ENCODE measurements around the gene IL21R. TPM values are rescaled to one million over a fixed set of nuclear protein-coding genes. Genes with fewer than 3 reads are reported as not detected.
"Not testable (repeated sequence)": the region's sequence is repeated elsewhere in the genome, so short reads cannot be mapped to it uniquely, and the experiment has no call there.

Gene IL21R
- polyA plus RNA-seq, 4 donors = 0.04 to 0.46 (median 0.29) TPM; not detected in 1

GRCh38 chr16:27374804-27375425 is 27.1 kb upstream of the IL21R start:
- DNase-seq (ENCODE audit: low read depth in 4 of 4, low spot score in 2 of 4) = peak in 2 of 4 donors; percentile 41 to 49

GRCh38 chr16:27377666-27378485 is 24.1 kb upstream of the IL21R start:
- no peak for DNase-seq (ENCODE audit: low read depth in 4 of 4, low spot score in 2 of 4)

- no peak for DNase-seq (ENCODE audit: low read depth in 4 of 4, low spot score in 2 of 4)
Observed at GRCh38 chr16:27378871-27379481, 23.0 kb upstream of the IL21R start.

GRCh38 chr16:27379919-27380318 is 22.1 kb upstream of the IL21R start:
- no peak for DNase-seq (ENCODE audit: low read depth in 4 of 4, low spot score in 2 of 4)

GRCh38 chr16:27381236-27381635 is 20.7 kb upstream of the IL21R start:
- DNase-seq (ENCODE audit: low read depth in 4 of 4, low spot score in 2 of 4) = no peak

- no peak for DNase-seq (ENCODE audit: low read depth in 4 of 4, low spot score in 2 of 4)
Observed at GRCh38 chr16:27381974-27382855, 19.8 kb upstream of the IL21R start.

- no peak for DNase-seq (ENCODE audit: low read depth in 4 of 4, low spot score in 2 of 4)
Observed at GRCh38 chr16:27383556-27384243, 18.3 kb upstream of the IL21R start.

- DNase-seq (ENCODE audit: low read depth in 4 of 4, low spot score in 2 of 4) = no peak
Observed at GRCh38 chr16:27384425-27384824, 17.5 kb upstream of the IL21R start.

GRCh38 chr16:27385398-27385797 is 16.6 kb upstream of the IL21R start:
- no peak for DNase-seq (ENCODE audit: low read depth in 4 of 4, low spot score in 2 of 4)

GRCh38 chr16:27386674-27387073 is 15.3 kb upstream of the IL21R start:
- DNase-seq (ENCODE audit: low read depth in 4 of 4, low spot score in 2 of 4) = no peak

- DNase-seq (ENCODE audit: low read depth in 4 of 4, low spot score in 2 of 4) = no peak
Observed at GRCh38 chr16:27387724-27388123, 14.2 kb upstream of the IL21R start.

- DNase-seq (ENCODE audit: low read depth in 4 of 4, low spot score in 2 of 4) = no peak
Observed at GRCh38 chr16:27389272-27389961, 12.6 kb upstream of the IL21R start.

- no peak for DNase-seq (ENCODE audit: low read depth in 4 of 4, low spot score in 2 of 4)
Observed at GRCh38 chr16:27390151-27390550, 11.8 kb upstream of the IL21R start.

GRCh38 chr16:27392671-27393070 is 9.3 kb upstream of the IL21R start:
- DNase-seq (ENCODE audit: low read depth in 4 of 4, low spot score in 2 of 4) = no peak

- DNase-seq (ENCODE audit: low read depth in 4 of 4, low spot score in 2 of 4) = no peak
Observed at GRCh38 chr16:27394516-27394915, 7.5 kb upstream of the IL21R start.

- DNase-seq (ENCODE audit: low read depth in 4 of 4, low spot score in 2 of 4) = not testable (repeated sequence)
Observed at GRCh38 chr16:27398341-27398893, 3.6 kb upstream of the IL21R start.

- no peak for DNase-seq (ENCODE audit: low read depth in 4 of 4, low spot score in 2 of 4)
Observed at GRCh38 chr16:27398894-27399853, 2.8 kb upstream of the IL21R start.

GRCh38 chr16:27399969-27400368 is 2.0 kb upstream of the IL21R start:
- no peak for DNase-seq (ENCODE audit: low read depth in 4 of 4, low spot score in 2 of 4)
